ENCODE measurements around the gene FAM110C.

The FAM110C gene

GRCh38 chr2:66853-67252, 20.5 kb upstream of the FAM110C start:
- no peaks in the 10 kb centered on the region for H3K36me3 ChIP-seq (ENCODE audit: control insufficient read depth, insufficient read depth, low read length)
- H3K27me3 ChIP-seq (ENCODE audit: control insufficient read depth, insufficient read depth, low read length) = no peaks in the 10 kb centered on the region
- no peak overlapping the region for H3K9ac ChIP-seq (ENCODE audit: low read depth, low read length)
- H3K4me3 ChIP-seq (ENCODE audit: low read depth, low read length) = no peak overlapping the region
- no peaks in the 10 kb centered on the region for H3K9me3 ChIP-seq (ENCODE audit: control insufficient read depth, insufficient read depth, low read length)
- H3K4me1 ChIP-seq (ENCODE audit: control insufficient read depth, insufficient read depth, low read length) = peaks cover 16% of the 10 kb centered on the region
- no peak overlapping the region for H3K27ac ChIP-seq (ENCODE audit: low read depth, low read length)

GRCh38 chr2:65121-65520, 18.8 kb upstream of the FAM110C start:
- no peaks in the 10 kb centered on the region for H3K27me3 ChIP-seq (ENCODE audit: control insufficient read depth, insufficient read depth, low read length)
- H3K27ac ChIP-seq (ENCODE audit: low read depth, low read length) = peak overlapping the region; percentile 43
- H3K4me1 ChIP-seq (ENCODE audit: control insufficient read depth, insufficient read depth, low read length) = peaks cover 16% of the 10 kb centered on the region
- no peaks in the 10 kb centered on the region for H3K36me3 ChIP-seq (ENCODE audit: control insufficient read depth, insufficient read depth, low read length)
- no peak overlapping the region for H3K9ac ChIP-seq (ENCODE audit: low read depth, low read length)
- H3K4me3 ChIP-seq (ENCODE audit: low read depth, low read length) = no peak overlapping the region
- no peaks in the 10 kb centered on the region for H3K9me3 ChIP-seq (ENCODE audit: control insufficient read depth, insufficient read depth, low read length)

- Histone ChIP-seq H3K9me3 (ENCODE audit: control insufficient read depth, insufficient read depth, low read length) (peaks cover 18% of the 10 kb centered on the region), H3K9ac (ENCODE audit: low read depth, low read length) (no peak overlapping the region), H3K36me3 (ENCODE audit: control insufficient read depth, insufficient read depth, low read length) (no peaks in the 10 kb centered on the region), H3K4me1 (ENCODE audit: control insufficient read depth, insufficient read depth, low read length) (no peaks in the 10 kb centered on the region), H3K27me3 (ENCODE audit: control insufficient read depth, insufficient read depth, low read length) (no peaks in the 10 kb centered on the region), H3K27ac (ENCODE audit: low read depth, low read length) (no peak overlapping the region), H3K4me3 (ENCODE audit: low read depth, low read length) (no peak overlapping the region)
These were observed 9.5 kb upstream of the FAM110C start for GRCh38 chr2:55587-56448.

GRCh38 chr2:51613-52012, 5.3 kb upstream of the FAM110C start:
- H3K9ac ChIP-seq (ENCODE audit: low read depth, low read length) = no peak overlapping the region

GRCh38 chr2:47737-48136, 1.4 kb upstream of the FAM110C start:
- Histone ChIP-seq H3K9me3 (ENCODE audit: control insufficient read depth, insufficient read depth, low read length) (no peaks in the 10 kb centered on the region), H3K9ac (ENCODE audit: low read depth, low read length) (no peak overlapping the region), H3K27me3 (ENCODE audit: control insufficient read depth, insufficient read depth, low read length) (peaks cover 39% of the 10 kb centered on the region), H3K36me3 (ENCODE audit: control insufficient read depth, insufficient read depth, low read length) (no peaks in the 10 kb centered on the region), H3K27ac (ENCODE audit: low read depth, low read length) (no peak overlapping the region), H3K4me1 (ENCODE audit: control insufficient read depth, insufficient read depth, low read length) (peaks cover 21% of the 10 kb centered on the region), H3K4me3 (ENCODE audit: low read depth, low read length) (no peak overlapping the region)

More at GRCh38 chr2:51613-52012, 5.3 kb upstream of the FAM110C start:
- H3K27ac ChIP-seq (ENCODE audit: low read depth, low read length) = no peak overlapping the region
- H3K36me3 ChIP-seq (ENCODE audit: control insufficient read depth, insufficient read depth, low read length) = no peaks in the 10 kb centered on the region
- H3K9me3 ChIP-seq (ENCODE audit: control insufficient read depth, insufficient read depth, low read length) = no peaks in the 10 kb centered on the region
- no peak overlapping the region for H3K4me3 ChIP-seq (ENCODE audit: low read depth, low read length)
- H3K4me1 ChIP-seq (ENCODE audit: control insufficient read depth, insufficient read depth, low read length) = peaks cover 9% of the 10 kb centered on the region
- peaks cover 17% of the 10 kb centered on the region for H3K27me3 ChIP-seq (ENCODE audit: control insufficient read depth, insufficient read depth, low read length)

GRCh38 chr2:47346-47725, 1.0 kb upstream of the FAM110C start:
- H3K9me3 ChIP-seq (ENCODE audit: control insufficient read depth, insufficient read depth, low read length) = no peaks in the 10 kb centered on the region
- H3K9ac ChIP-seq (ENCODE audit: low read depth, low read length) = peak overlapping the region; percentile 45
- H3K36me3 ChIP-seq (ENCODE audit: control insufficient read depth, insufficient read depth, low read length) = no peaks in the 10 kb centered on the region
- peaks cover 21% of the 10 kb centered on the region for H3K4me1 ChIP-seq (ENCODE audit: control insufficient read depth, insufficient read depth, low read length)
- H3K27ac ChIP-seq (ENCODE audit: low read depth, low read length) = peak overlapping the region; percentile 27
- peak overlapping the region; percentile 79 for H3K4me3 ChIP-seq (ENCODE audit: low read depth, low read length)
- H3K27me3 ChIP-seq (ENCODE audit: control insufficient read depth, insufficient read depth, low read length) = peaks cover 39% of the 10 kb centered on the region

GRCh38 chr2:46131-46470, 204 bp downstream of the FAM110C start:
- no peaks in the 10 kb centered on the region for H3K9me3 ChIP-seq (ENCODE audit: control insufficient read depth, insufficient read depth, low read length)
- no peak overlapping the region for H3K27ac ChIP-seq (ENCODE audit: low read depth, low read length)
- H3K4me3 ChIP-seq (ENCODE audit: low read depth, low read length) = peak overlapping the region; percentile 79
- H3K36me3 ChIP-seq (ENCODE audit: control insufficient read depth, insufficient read depth, low read length) = peaks cover 6% of the 10 kb centered on the region
- H3K9ac ChIP-seq (ENCODE audit: low read depth, low read length) = no peak overlapping the region; the same call in 1 of the 2 replicates
- H3K4me1 ChIP-seq (ENCODE audit: control insufficient read depth, insufficient read depth, low read length) = peaks cover 21% of the 10 kb centered on the region
- peaks cover 39% of the 10 kb centered on the region for H3K27me3 ChIP-seq (ENCODE audit: control insufficient read depth, insufficient read depth, low read length)

GRCh38 chr2:45342-46130, 769 bp downstream of the FAM110C start:
- peaks cover 39% of the 10 kb centered on the region for H3K27me3 ChIP-seq (ENCODE audit: control insufficient read depth, insufficient read depth, low read length)
- H3K4me3 ChIP-seq (ENCODE audit: low read depth, low read length) = peak overlapping the region; percentile 79
- H3K4me1 ChIP-seq (ENCODE audit: control insufficient read depth, insufficient read depth, low read length) = peaks cover 21% of the 10 kb centered on the region
- H3K27ac ChIP-seq (ENCODE audit: low read depth, low read length) = no peak overlapping the region
- no peaks in the 10 kb centered on the region for H3K9me3 ChIP-seq (ENCODE audit: control insufficient read depth, insufficient read depth, low read length)
- H3K9ac ChIP-seq (ENCODE audit: low read depth, low read length) = peak overlapping the region; percentile 7; the same call in 1 of the 2 replicates
- peaks cover 11% of the 10 kb centered on the region for H3K36me3 ChIP-seq (ENCODE audit: control insufficient read depth, insufficient read depth, low read length)

- peaks cover 21% of the 10 kb centered on the region for H3K4me1 ChIP-seq (ENCODE audit: control insufficient read depth, insufficient read depth, low read length)
- H3K36me3 ChIP-seq (ENCODE audit: control insufficient read depth, insufficient read depth, low read length) = peaks cover 17% of the 10 kb centered on the region
- no peaks in the 10 kb centered on the region for H3K9me3 ChIP-seq (ENCODE audit: control insufficient read depth, insufficient read depth, low read length)
- H3K27ac ChIP-seq (ENCODE audit: low read depth, low read length) = no peak overlapping the region
- H3K27me3 ChIP-seq (ENCODE audit: control insufficient read depth, insufficient read depth, low read length) = peaks cover 39% of the 10 kb centered on the region
- peak overlapping the region; percentile 79 for H3K4me3 ChIP-seq (ENCODE audit: low read depth, low read length)
- H3K9ac ChIP-seq (ENCODE audit: low read depth, low read length) = no peak overlapping the region
These were observed 1.5 kb downstream of the FAM110C start for GRCh38 chr2:44748-45341.

GRCh38 chr2:42788-43187, 3.5 kb downstream of the FAM110C start:
- Histone ChIP-seq H3K4me1 (ENCODE audit: control insufficient read depth, insufficient read depth, low read length) (peaks cover 33% of the 10 kb centered on the region), H3K4me3 (ENCODE audit: low read depth, low read length) (no peak overlapping the region), H3K27me3 (ENCODE audit: control insufficient read depth, insufficient read depth, low read length) (peaks cover 33% of the 10 kb centered on the region), H3K27ac (ENCODE audit: low read depth, low read length) (no peak overlapping the region), H3K9me3 (ENCODE audit: control insufficient read depth, insufficient read depth, low read length) (no peaks in the 10 kb centered on the region), H3K9ac (ENCODE audit: low read depth, low read length) (no peak overlapping the region), H3K36me3 (ENCODE audit: control insufficient read depth, insufficient read depth, low read length) (peaks cover 28% of the 10 kb centered on the region)

GRCh38 chr2:40465-40864, 5.8 kb downstream of the FAM110C start:
- Histone ChIP-seq H3K36me3 (ENCODE audit: control insufficient read depth, insufficient read depth, low read length) (peaks cover 33% of the 10 kb centered on the region), H3K27ac (ENCODE audit: low read depth, low read length) (no peak overlapping the region), H3K9me3 (ENCODE audit: control insufficient read depth, insufficient read depth, low read length) (no peaks in the 10 kb centered on the region), H3K27me3 (ENCODE audit: control insufficient read depth, insufficient read depth, low read length) (peaks cover 19% of the 10 kb centered on the region), H3K4me3 (ENCODE audit: low read depth, low read length) (no peak overlapping the region), H3K9ac (ENCODE audit: low read depth, low read length) (no peak overlapping the region), H3K4me1 (ENCODE audit: control insufficient read depth, insufficient read depth, low read length) (peaks cover 25% of the 10 kb centered on the region)
